Caco-2 (cell line): Measurements from ENCODE around the gene TM4SF18. TPM values are rescaled to one million over a fixed set of nuclear protein-coding genes. Genes with fewer than 3 reads are reported as not detected.

Experiments used
- BruUV-seq: library from RNA; stranded (reverse); fragments of 400-500 nt; replicated peaks from 2 replicates; lab custom pipeline; 2021; lab: Mats Ljungman, UMichigan
- CTCF ChIA-PET: fragments of 300-600 bp; sonication (Branson Sonifier 250); formaldehyde crosslinking; loops from one replicate; lab custom pipeline; 2022; ENCODE audit warnings: antibody characterized with exemption; lab: Charles Lee
- POLR2A ChIA-PET: fragments of 300-600 bp; sonication (Branson Sonifier 250); formaldehyde crosslinking; loops from one replicate; lab custom pipeline; 2022; ENCODE audit warnings: antibody characterized with exemption; lab: Charles Lee
- DNase-seq, 2 experiments: peaks; one replicate each; pipeline versions ENCODE4 v3.0.0 to v3.0.0-alpha.2; 2020 to 2022
- H3K27me3 ChIP-seq: replicated peaks from 2 replicates; pipeline ENCODE4 v1.6.0; 2011; ENCODE audit warnings: low read length; ENCODE audit not compliant: control insufficient read depth, insufficient read depth
- H3K36me3 ChIP-seq: 2 replicates; pipeline ENCODE4 v1.5.1; 2011; ENCODE audit warnings: low read length; ENCODE audit not compliant: control insufficient read depth, insufficient read depth
- H3K4me1 ChIP-seq: fragments of 250-450 bp; sonication (Bioruptor Pico); 2 replicates; pipeline ENCODE4 v1.5.1; 2020; ENCODE audit warnings: mild to moderate bottlenecking
- H3K4me3 ChIP-seq: 2 replicates; pipeline ENCODE4 v1.5.1; 2011; ENCODE audit warnings: low read depth, mild to moderate bottlenecking, control low read depth, low read length
- H3K9me3 ChIP-seq: fragments of 250-450 bp; sonication (Bioruptor Pico); 2 replicates; pipeline ENCODE4 v1.5.1; 2020; ENCODE audit warnings: mild to moderate bottlenecking, moderate library complexity
- H3K27ac Mint-ChIP-seq: one replicate; pipeline ENCODE4 v1.8.0; 2022; ENCODE audit warnings: mixed read lengths; ENCODE audit not compliant: unreplicated experiment
- H3K27me3 Mint-ChIP-seq: one replicate; pipeline ENCODE4 v1.8.0; 2022; ENCODE audit warnings: mixed read lengths; ENCODE audit not compliant: insufficient read depth, unreplicated experiment
- H3K36me3 Mint-ChIP-seq: one replicate; pipeline ENCODE4 v1.8.0; 2022; ENCODE audit warnings: mild to moderate bottlenecking, mixed read lengths; ENCODE audit not compliant: insufficient read depth, unreplicated experiment
- H3K4me1 Mint-ChIP-seq: one replicate; pipeline ENCODE4 v1.8.0; 2022; ENCODE audit warnings: low read depth, mixed read lengths; ENCODE audit not compliant: unreplicated experiment
- H3K4me3 Mint-ChIP-seq: one replicate; pipeline ENCODE4 v1.8.0; 2022; ENCODE audit warnings: mild to moderate bottlenecking, moderate library complexity, mixed read lengths; ENCODE audit not compliant: unreplicated experiment
- H3K9me3 Mint-ChIP-seq: one replicate; pipeline ENCODE4 v1.8.0; 2022; ENCODE audit warnings: mixed read lengths; ENCODE audit not compliant: unreplicated experiment
- intact Hi-C: fragments of 100-400 bp; cut with micrococcal nuclease; formaldehyde crosslinking; loops from one replicate; pipeline ENCODE4 v1.10.0; 2022; ENCODE audit not compliant: unreplicated experiment
- total RNA-seq: library from RNA; stranded (reverse); gene quantifications from 2 replicates; pipeline ENCODE4 v1.2.3, GENCODE V29; 2022
- TF ChIP-seq, protein P1 (sequence below), 2 experiments: fragments of 200-600 bp in 1 of 2; IDR thresholded peaks; 1 replicate in 1 of 2; 2 replicates in 1 of 2; pipeline versions ENCODE4 v1.5.1 to v1.8.0; 2011 to 2022; ENCODE audit warnings: antibody characterized with exemption in 1 of 2, control low read depth in 1 of 2, inconsistent platforms in 1 of 2, low read depth in 1 of 2, low read length in 1 of 2, mild to moderate bottlenecking in 1 of 2, moderate library complexity in 1 of 2; ENCODE audit not compliant: insufficient read depth in 1 of 2, severe bottlenecking in 1 of 2, unreplicated experiment in 1 of 2

TM4SF18 gene
- total RNA-seq, 1 experiment from 2014 or later: not detected

DNA sequence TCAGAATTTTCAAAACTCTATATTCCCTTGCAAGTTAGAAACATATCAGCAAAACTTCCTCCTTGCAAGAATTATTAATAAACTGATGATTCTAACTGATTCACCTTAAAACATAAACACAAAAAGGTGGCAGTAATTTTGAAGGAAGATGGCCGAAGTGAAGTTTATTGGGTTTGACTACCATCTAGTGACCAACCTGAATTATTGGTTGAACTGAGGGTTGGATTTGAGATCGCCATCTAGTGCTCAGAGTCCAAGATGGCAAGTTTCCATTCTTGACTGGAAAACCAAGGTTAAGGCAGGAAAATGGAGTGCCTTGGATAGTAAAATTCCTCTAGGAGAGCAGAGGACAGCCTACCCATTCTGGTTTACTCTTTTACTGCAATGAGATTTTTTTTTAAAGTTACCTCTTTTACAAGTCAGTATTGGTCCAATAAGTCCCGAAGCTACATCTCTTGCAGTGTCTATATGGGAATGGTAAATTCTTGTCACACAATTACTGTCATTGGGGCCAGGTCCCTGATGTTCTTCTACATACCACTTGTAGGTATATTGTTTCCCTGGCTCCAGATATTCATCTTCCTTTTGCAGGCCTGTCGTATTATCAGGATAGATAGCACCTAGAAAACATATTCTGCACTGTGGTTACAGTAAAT, 60.2 kb downstream of the TM4SF18 start:
- peak; percentile 57 to 70 for DNase-seq
- TF ChIP-seq, protein P1, sequence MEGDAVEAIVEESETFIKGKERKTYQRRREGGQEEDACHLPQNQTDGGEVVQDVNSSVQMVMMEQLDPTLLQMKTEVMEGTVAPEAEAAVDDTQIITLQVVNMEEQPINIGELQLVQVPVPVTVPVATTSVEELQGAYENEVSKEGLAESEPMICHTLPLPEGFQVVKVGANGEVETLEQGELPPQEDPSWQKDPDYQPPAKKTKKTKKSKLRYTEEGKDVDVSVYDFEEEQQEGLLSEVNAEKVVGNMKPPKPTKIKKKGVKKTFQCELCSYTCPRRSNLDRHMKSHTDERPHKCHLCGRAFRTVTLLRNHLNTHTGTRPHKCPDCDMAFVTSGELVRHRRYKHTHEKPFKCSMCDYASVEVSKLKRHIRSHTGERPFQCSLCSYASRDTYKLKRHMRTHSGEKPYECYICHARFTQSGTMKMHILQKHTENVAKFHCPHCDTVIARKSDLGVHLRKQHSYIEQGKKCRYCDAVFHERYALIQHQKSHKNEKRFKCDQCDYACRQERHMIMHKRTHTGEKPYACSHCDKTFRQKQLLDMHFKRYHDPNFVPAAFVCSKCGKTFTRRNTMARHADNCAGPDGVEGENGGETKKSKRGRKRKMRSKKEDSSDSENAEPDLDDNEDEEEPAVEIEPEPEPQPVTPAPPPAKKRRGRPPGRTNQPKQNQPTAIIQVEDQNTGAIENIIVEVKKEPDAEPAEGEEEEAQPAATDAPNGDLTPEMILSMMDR (IDR thresholded peaks at IDR 0.05; ENCODE audit: insufficient read depth in 1 of 2, low read depth in 1 of 2, low read length in 1 of 2, severe bottlenecking in 1 of 2, unreplicated experiment in 1 of 2): peak; percentile 90 to 95
- H3K27me3 Mint-ChIP-seq: no peaks in the 10 kb centered on the region
- H3K4me1 ChIP-seq: peaks cover 12% of the 10 kb centered on the region
- peaks cover 21% of the 10 kb centered on the region for H3K4me1 Mint-ChIP-seq
- H3K4me3 Mint-ChIP-seq: no peak overlapping the region
- H3K36me3 Mint-ChIP-seq: no peaks in the 10 kb centered on the region
- CTCF ChIA-PET: interaction anchor here (1.2 to 1.9 kb wide), 2 partner anchors 153 kb away, joined by 4 to 12 read pairs; no protein-coding TSS in a partner anchor
- H3K27ac Mint-ChIP-seq: no peak overlapping the region
- no peaks in the 10 kb centered on the region; the same call in 1 of the 2 replicates for H3K9me3 ChIP-seq
- H3K9me3 Mint-ChIP-seq: no peaks in the 10 kb centered on the region
- POLR2A ChIA-PET: no interaction called here
- BruUV-seq: no TSS peak
- intact Hi-C loops: loop anchor here (1.0 to 5.0 kb wide), 8 partner anchors 27 to 318 kb away; partner anchors contain the start of gene HPS3
- H3K27me3 ChIP-seq: no peaks in the 10 kb centered on the region
- no peaks in the 10 kb centered on the region for H3K36me3 ChIP-seq
- H3K4me3 ChIP-seq: no peak overlapping the region

DNA sequence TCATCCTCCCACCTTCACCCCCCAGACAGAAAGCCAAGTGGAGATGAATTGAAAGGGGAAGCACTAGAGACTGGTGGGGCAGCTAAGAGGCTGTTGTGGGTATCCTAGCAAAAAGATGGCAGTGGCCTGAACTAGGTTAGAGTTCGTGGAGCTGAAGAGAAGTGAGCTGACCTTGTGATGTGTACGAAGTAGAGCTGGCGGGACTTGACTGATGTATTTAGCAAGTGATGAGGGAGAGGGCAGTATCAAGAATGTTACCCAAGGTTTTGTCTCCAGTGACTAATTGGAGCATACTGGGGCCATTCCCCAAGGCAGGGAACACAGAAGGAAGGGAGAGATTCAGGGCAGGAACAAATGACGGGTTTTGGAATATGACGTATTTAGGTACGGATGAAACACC, 61.8 kb downstream of the TM4SF18 start:
- intact Hi-C loops: loop anchor here (2.0 to 5.0 kb wide), 3 partner anchors 57 to 143 kb away; partner anchors contain the start of gene HPS3
- TF ChIP-seq, protein P1 (IDR thresholded peaks at IDR 0.05; ENCODE audit: insufficient read depth in 1 of 2, low read depth in 1 of 2, low read length in 1 of 2, severe bottlenecking in 1 of 2, unreplicated experiment in 1 of 2): no peak
- Mint-ChIP-seq H3K9me3 (no peaks in the 10 kb centered on the region), H3K36me3 (no peaks in the 10 kb centered on the region), H3K4me1 (peaks cover 8% of the 10 kb centered on the region), H3K4me3 (no peak overlapping the region), H3K27me3 (no peaks in the 10 kb centered on the region), H3K27ac (no peak overlapping the region)
- ChIA-PET CTCF (interaction anchor here (1.4 to 1.9 kb wide), 2 partner anchors 151 to 316 kb away, joined by 12 to 13 read pairs; no protein-coding TSS in a partner anchor), POLR2A (no interaction called here)
- no peaks in the 10 kb centered on the region; the same call in 1 of the 2 replicates for H3K9me3 ChIP-seq
- no peak overlapping the region for H3K4me3 ChIP-seq
- H3K4me1 ChIP-seq: no peaks in the 10 kb centered on the region; the same call in 1 of the 2 replicates
- no peak for DNase-seq
- BruUV-seq: no TSS peak
- no peaks in the 10 kb centered on the region for H3K36me3 ChIP-seq
- no peaks in the 10 kb centered on the region for H3K27me3 ChIP-seq

DNA sequence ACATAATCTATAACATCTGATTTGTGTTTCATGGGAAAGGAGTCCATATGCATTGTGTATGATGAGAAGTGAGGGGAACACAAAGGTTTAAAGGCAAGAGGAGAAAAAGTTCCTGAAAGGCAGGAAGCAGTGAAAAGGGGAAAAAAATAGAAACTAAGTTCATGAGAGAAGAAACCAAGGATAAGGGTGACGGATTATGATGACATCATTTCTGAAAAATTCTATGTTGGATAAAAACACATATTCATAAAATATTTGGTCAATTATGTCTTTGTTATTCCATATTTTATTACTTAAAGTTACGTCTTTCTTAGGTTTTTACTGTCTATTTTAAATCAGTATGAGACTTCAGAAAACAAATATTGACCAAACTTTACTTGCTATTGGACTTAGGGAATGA, 63.3 kb downstream of the TM4SF18 start:
- Mint-ChIP-seq H3K27ac (no peak overlapping the region), H3K36me3 (no peaks in the 10 kb centered on the region), H3K9me3 (no peaks in the 10 kb centered on the region), H3K4me3 (no peak overlapping the region), H3K4me1 (peaks cover 7% of the 10 kb centered on the region), H3K27me3 (no peaks in the 10 kb centered on the region)
- Histone ChIP-seq H3K36me3 (no peaks in the 10 kb centered on the region), H3K4me1 (no peaks in the 10 kb centered on the region), H3K27me3 (no peaks in the 10 kb centered on the region), H3K9me3 (no peaks in the 10 kb centered on the region), H3K4me3 (no peak overlapping the region)
- no TSS peak for BruUV-seq
- intact Hi-C loops: loop anchor here (5.0 kb wide), 1 partner anchor 83 kb away; no protein-coding TSS in a partner anchor
- no peak for DNase-seq
- CTCF ChIA-PET: no interaction called here
- POLR2A ChIA-PET: no interaction called here
- TF ChIP-seq, protein P1 (IDR thresholded peaks at IDR 0.05; ENCODE audit: insufficient read depth in 1 of 2, low read depth in 1 of 2, low read length in 1 of 2, severe bottlenecking in 1 of 2, unreplicated experiment in 1 of 2): no peak
